Trophoblast cell (in vitro differentiated cells and primary cell): ENCODE data around the gene WFDC6.

Experiments
- DNase-seq, 2 donors: peaks; one replicate each; pipeline ENCODE4 v3.0.0-alpha.2; 2016
- H2AFZ ChIP-seq: 2 replicates; pipeline ENCODE4 v1.6.1; 2013; ENCODE audit warnings: low read length, moderate library complexity, mild to moderate bottlenecking; ENCODE audit not compliant: insufficient read depth, poor library complexity
- H2AK5ac ChIP-seq: 2 replicates; pipeline ENCODE4 v1.6.1; 2013; ENCODE audit warnings: mild to moderate bottlenecking, low read length
- H2BK120ac ChIP-seq: 2 replicates; pipeline ENCODE4 v1.6.1; 2013; ENCODE audit warnings: low read length, mild to moderate bottlenecking, moderate library complexity; ENCODE audit not compliant: insufficient read depth, poor library complexity
- H2BK12ac ChIP-seq: 2 replicates; pipeline ENCODE4 v1.6.1; 2013; ENCODE audit warnings: mild to moderate bottlenecking, low read length, moderate library complexity
- H2BK5ac ChIP-seq: 2 replicates; pipeline ENCODE4 v1.6.1; 2013; ENCODE audit warnings: low read length, low read depth, moderate library complexity, mild to moderate bottlenecking; ENCODE audit not compliant: poor library complexity
- H3K14ac ChIP-seq: 2 replicates; pipeline ENCODE4 v1.6.1; 2013; ENCODE audit warnings: mild to moderate bottlenecking, low read length
- H3K18ac ChIP-seq: 2 replicates; pipeline ENCODE4 v1.6.1; 2013; ENCODE audit warnings: mild to moderate bottlenecking, low read length
- H3K23ac ChIP-seq: 2 replicates; pipeline ENCODE4 v1.6.1; 2013; ENCODE audit warnings: low read length
- H3K27ac ChIP-seq: 2 replicates; pipeline ENCODE4 v1.5.1; 2013; ENCODE audit warnings: low read depth, mild to moderate bottlenecking, inconsistent platforms, low read length, moderate library complexity
- H3K27me3 ChIP-seq: 2 replicates; pipeline ENCODE4 v1.6.1; 2013; ENCODE audit warnings: inconsistent platforms, mild to moderate bottlenecking, low read length, moderate library complexity; ENCODE audit not compliant: insufficient read depth
- H3K36me3 ChIP-seq, 2 experiments: 1 replicate in 1 of 2; 2 replicates in 1 of 2; pipeline ENCODE4 v1.6.1; 2013; ENCODE audit warnings: low read length in 2 of 2, mild to moderate bottlenecking in 2 of 2, moderate library complexity in 1 of 2; ENCODE audit not compliant: insufficient read depth in 2 of 2, control insufficient read depth in 1 of 2
- H3K4ac ChIP-seq: 2 replicates; pipeline ENCODE4 v1.6.1; 2013; ENCODE audit warnings: low read depth, mild to moderate bottlenecking, low read length, moderate library complexity
- H3K4me1 ChIP-seq, 2 experiments: 1 replicate in 1 of 2; 2 replicates in 1 of 2; pipeline ENCODE4 v1.6.1; 2013; ENCODE audit warnings: low read length in 2 of 2, mild to moderate bottlenecking in 2 of 2, moderate library complexity in 1 of 2; ENCODE audit not compliant: insufficient read depth in 2 of 2, control insufficient read depth in 1 of 2
- H3K4me2 ChIP-seq: 2 replicates; pipeline ENCODE4 v1.6.1; 2013; ENCODE audit warnings: inconsistent platforms, mild to moderate bottlenecking, low read length, moderate library complexity
- H3K4me3 ChIP-seq: 2 replicates; pipeline ENCODE4 v1.5.1; 2013; ENCODE audit warnings: mild to moderate bottlenecking, low read depth, low read length, inconsistent platforms
- H3K79me1 ChIP-seq: one replicate; pipeline ENCODE4 v1.6.1; 2013; ENCODE audit warnings: low read length
- H3K79me2 ChIP-seq: 2 replicates; pipeline ENCODE4 v1.6.1; 2013; ENCODE audit warnings: low read length, mild to moderate bottlenecking; ENCODE audit not compliant: control insufficient read depth, insufficient read depth, poor library complexity
- H3K9ac ChIP-seq: 2 replicates; pipeline ENCODE4 v1.6.1; 2013; ENCODE audit warnings: mild to moderate bottlenecking, low read length
- H3K9me3 ChIP-seq: 2 replicates; pipeline ENCODE4 v1.6.1; 2013; ENCODE audit warnings: low read depth, mild to moderate bottlenecking, control low read depth, inconsistent platforms, low read length; ENCODE audit not compliant: insufficient read depth
- H4K12ac ChIP-seq: 2 replicates; pipeline ENCODE4 v1.6.1; 2013; ENCODE audit warnings: low read depth, mild to moderate bottlenecking, low read length, moderate library complexity
- H4K8ac ChIP-seq: 2 replicates; pipeline ENCODE4 v1.6.1; 2013; ENCODE audit warnings: low read depth, mild to moderate bottlenecking, low read length, moderate library complexity
- H4K91ac ChIP-seq: one replicate; pipeline ENCODE4 v1.6.1; 2013; ENCODE audit warnings: low read depth, mild to moderate bottlenecking, low read length, moderate library complexity
- WGBS: extraction: QIAGEN DNeasy Blood & Tissue Kit; methylation state at CpG from one replicate; pipeline ENCODE4 v1.1.7; 2013; ENCODE audit warnings: missing lambda C conversion rate; ENCODE audit not compliant: insufficient read length, insufficient coverage; ENCODE audit errors: extremely low coverage; 5-methylcytosine and 5-hydroxymethylcytosine counted together

Gene WFDC6

GRCh38 chr20:45547206-45547770 lies 8.0 kb upstream of the WFDC6 start, which contains the start of gene EPPIN:
Gene EPPIN (minus strand): TSS chr20:45547401. CDS start chr20:45547357, 44 bp downstream.
- H2BK12ac ChIP-seq = no peak within 1 kb of the TSS
- no peak within 1 kb of the TSS for H2BK5ac ChIP-seq
- no peak within 1 kb of the TSS for H3K27ac ChIP-seq
- H3K4me1 ChIP-seq = no peaks in the 10 kb centered on the region
- H3K4me2 ChIP-seq = no peak within 1 kb of the TSS
- no peak within 1 kb of the TSS for H3K18ac ChIP-seq
- H2AFZ ChIP-seq = no peak within 1 kb of the TSS
- no CpG with 5 or more reads among the region's 6 CpGs for WGBS
- no peak within 1 kb of the TSS for H3K14ac ChIP-seq
- no peaks in the 10 kb centered on the region for H3K36me3 ChIP-seq
- H3K9ac ChIP-seq = no peak within 1 kb of the TSS
- no peak within 1 kb of the TSS for H3K4ac ChIP-seq
- H3K9me3 ChIP-seq = no peaks in the 10 kb centered on the region
- H3K4me3 ChIP-seq = no peak within 1 kb of the TSS
- H4K8ac ChIP-seq = no peak within 1 kb of the TSS
- H2BK120ac ChIP-seq = no peak within 1 kb of the TSS
- no peak within 1 kb of the TSS for H3K23ac ChIP-seq
- no peak within 1 kb of the TSS for H4K91ac ChIP-seq
- no peak for DNase-seq
- no peak within 1 kb of the TSS for H4K12ac ChIP-seq
- H2AK5ac ChIP-seq = no peak within 1 kb of the TSS
- no peaks in the 10 kb centered on the region for H3K79me1 ChIP-seq
- H3K79me2 ChIP-seq = no peaks in the 10 kb centered on the region
- H3K27me3 ChIP-seq = no peaks in the 10 kb centered on the region

DNA sequence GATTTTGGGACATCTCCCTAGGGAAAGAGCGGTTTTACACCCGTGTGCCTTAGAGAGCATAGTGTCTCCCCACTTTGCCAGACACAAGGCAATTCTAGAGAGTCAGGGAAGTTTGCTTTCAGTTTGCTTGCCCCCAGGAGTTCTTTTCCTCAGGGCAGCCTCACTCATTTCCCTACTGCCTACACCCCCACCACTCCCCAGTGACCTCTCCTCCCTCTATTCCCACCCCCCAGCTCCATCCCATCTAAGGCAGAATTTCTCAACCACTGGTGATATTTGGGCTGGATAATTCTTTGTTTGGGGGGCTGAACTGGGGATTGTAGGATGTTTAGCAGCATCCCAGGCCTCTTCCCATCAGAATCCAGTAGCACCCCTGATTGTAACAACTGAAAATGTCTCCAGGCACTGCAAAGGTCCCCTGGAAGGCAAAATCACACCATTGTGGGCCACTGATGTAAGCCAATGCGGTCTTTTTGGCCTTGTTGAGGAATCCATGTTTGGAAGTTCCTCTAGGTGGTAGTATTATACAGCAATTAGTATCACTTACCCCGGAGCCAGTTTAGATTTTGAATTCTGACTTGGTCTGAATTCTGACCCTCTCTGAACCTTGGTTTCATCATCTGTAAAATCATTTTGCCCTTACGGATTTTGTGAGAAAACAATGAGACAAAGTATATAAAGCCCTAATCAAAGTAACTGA lies 6.6 kb upstream of the WFDC6 start:
- Histone ChIP-seq H3K4me3 (no peak overlapping the region), H3K18ac (no peak overlapping the region), H3K4me2 (no peak overlapping the region), H2AK5ac (no peak overlapping the region), H2BK12ac (no peak overlapping the region), H3K27me3 (no peaks in the 10 kb centered on the region), H4K91ac (no peak overlapping the region), H3K4ac (no peak overlapping the region), H3K27ac (no peak overlapping the region), H4K12ac (no peak overlapping the region), H2BK120ac (no peak overlapping the region), H4K8ac (no peak overlapping the region), H3K36me3 (no peaks in the 10 kb centered on the region), H3K14ac (no peak overlapping the region), H3K4me1 (no peaks in the 10 kb centered on the region), H3K79me2 (no peaks in the 10 kb centered on the region), H2AFZ (no peak overlapping the region), H2BK5ac (no peak overlapping the region), H3K9ac (no peak overlapping the region), H3K23ac (no peak overlapping the region), H3K9me3 (no peaks in the 10 kb centered on the region), H3K79me1 (no peaks in the 10 kb centered on the region)
- WGBS = no CpG with 5 or more reads among the region's 5 CpGs
- peak in 1 of 2 donors; percentile 41 for DNase-seq

- Histone ChIP-seq H3K4me1 (no peaks in the 10 kb centered on the region), H2BK12ac (no peak overlapping the region), H4K12ac (no peak overlapping the region), H3K14ac (no peak overlapping the region), H4K91ac (no peak overlapping the region), H3K36me3 (no peaks in the 10 kb centered on the region), H2AK5ac (no peak overlapping the region), H3K9ac (no peak overlapping the region), H2BK120ac (no peak overlapping the region), H3K79me1 (no peaks in the 10 kb centered on the region), H3K27me3 (no peaks in the 10 kb centered on the region), H3K23ac (no peak overlapping the region), H3K4me3 (no peak overlapping the region), H3K4ac (no peak overlapping the region), H2AFZ (no peak overlapping the region), H4K8ac (no peak overlapping the region), H3K18ac (no peak overlapping the region), H3K79me2 (no peaks in the 10 kb centered on the region), H3K27ac (no peak overlapping the region), H3K4me2 (no peak overlapping the region), H3K9me3 (no peaks in the 10 kb centered on the region), H2BK5ac (no peak overlapping the region)
- no CpG with 5 or more reads among the region's 3 CpGs for WGBS
- DNase-seq = no peak
Measured at GRCh38 chr20:45545351-45545750, 6.1 kb upstream of the WFDC6 start.

DNA sequence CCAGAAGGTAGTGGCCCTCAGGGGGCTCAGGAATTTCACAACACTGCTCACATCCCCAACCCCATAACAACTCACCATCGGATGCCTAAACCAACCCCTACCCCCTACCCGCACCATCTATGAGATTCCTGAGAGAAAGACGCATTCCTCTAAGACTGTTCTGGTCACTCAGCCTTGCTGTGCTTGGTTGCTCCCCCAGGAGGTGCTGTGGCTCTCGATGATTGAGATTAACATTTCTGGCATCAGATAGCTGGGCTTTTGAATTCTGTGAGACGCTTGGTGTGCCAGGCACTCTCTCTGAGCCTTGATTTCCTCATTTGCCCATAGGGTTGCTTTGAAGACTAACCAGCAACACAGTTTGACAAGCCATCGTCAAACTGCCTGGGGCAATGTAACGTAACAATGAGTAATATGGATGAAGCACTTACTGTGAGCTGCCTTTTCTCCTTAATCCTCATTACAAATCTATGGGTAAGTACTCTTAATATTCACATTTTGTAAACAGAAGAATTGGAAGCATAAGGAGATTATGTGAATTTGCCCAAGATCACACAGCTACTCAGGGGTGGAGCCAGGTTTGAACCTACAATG lies 978 bp downstream of the WFDC6 start:
- Histone ChIP-seq H3K23ac (no peak overlapping the region), H3K14ac (no peak overlapping the region), H2AFZ (no peak overlapping the region), H3K4me1 (peaks cover 0 to 4% of the 10 kb centered on the region in 2 experiments), H3K36me3 (no peaks in the 10 kb centered on the region), H3K4me2 (no peak overlapping the region), H2AK5ac (no peak overlapping the region), H2BK120ac (no peak overlapping the region), H3K27me3 (no peaks in the 10 kb centered on the region), H2BK12ac (no peak overlapping the region), H4K91ac (no peak overlapping the region), H3K18ac (no peak overlapping the region), H2BK5ac (no peak overlapping the region), H3K79me2 (no peaks in the 10 kb centered on the region), H3K4me3 (no peak overlapping the region), H3K27ac (no peak overlapping the region), H3K9me3 (no peaks in the 10 kb centered on the region), H3K4ac (no peak overlapping the region), H3K79me1 (no peaks in the 10 kb centered on the region), H4K12ac (no peak overlapping the region), H4K8ac (no peak overlapping the region), H3K9ac (no peak overlapping the region)
- peak; percentile 78 to 84 for DNase-seq
- no CpG with 5 or more reads among the region's 7 CpGs for WGBS
